ENCODE measurements around the gene PELI2.

The PELI2 gene

DNA sequence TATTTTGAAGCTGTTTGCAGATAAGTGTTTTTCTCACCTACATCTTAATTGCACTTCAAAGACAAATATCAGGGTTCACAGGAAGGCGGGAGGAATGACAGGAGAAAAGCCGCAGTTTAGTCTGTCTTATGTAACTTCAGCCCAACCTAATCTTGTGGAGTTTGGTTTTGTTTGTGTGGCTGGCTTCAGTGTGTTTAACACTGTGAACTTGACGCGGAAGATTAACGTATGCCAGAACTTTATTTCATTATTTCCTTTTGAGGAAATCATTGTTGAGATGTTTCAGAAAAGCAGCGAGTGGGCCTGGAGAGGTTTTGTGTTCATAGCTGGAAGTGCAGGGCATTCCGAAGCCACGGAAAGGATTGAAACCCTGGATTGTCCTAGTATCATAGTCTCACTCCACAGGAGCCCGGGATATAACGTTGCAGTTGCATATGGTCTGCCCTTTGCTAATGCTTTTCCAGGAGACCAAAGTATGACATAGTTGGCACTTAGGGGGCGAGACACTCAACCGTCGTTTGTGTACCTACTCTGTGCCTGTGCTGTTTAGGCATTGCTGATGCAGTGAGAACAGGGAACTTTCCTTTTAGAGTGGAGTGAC, 2.0 kb downstream of the PELI2 start:
- DNase-seq: peak; percentile 61 to 78 (median 65)

DNA sequence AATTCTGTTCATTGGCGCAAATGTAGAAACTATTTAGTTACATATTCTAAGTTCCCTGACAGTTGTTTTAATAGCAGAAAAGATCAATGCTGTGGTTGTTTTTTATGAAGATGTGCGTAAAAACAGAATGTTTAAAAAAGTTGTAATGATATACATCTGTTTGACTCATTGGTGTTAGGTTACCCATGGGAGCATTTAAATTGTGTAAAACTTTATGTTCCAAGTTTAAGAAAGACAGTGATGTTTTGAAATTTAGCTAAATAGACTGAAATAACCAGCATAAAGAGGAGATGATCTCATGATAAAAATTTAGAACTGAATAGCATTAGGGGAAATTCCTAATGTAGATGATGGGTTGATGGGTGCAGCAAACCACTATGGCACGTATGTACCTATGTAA, 3.6 kb downstream of the PELI2 start:
- DNase-seq: no peak

DNA sequence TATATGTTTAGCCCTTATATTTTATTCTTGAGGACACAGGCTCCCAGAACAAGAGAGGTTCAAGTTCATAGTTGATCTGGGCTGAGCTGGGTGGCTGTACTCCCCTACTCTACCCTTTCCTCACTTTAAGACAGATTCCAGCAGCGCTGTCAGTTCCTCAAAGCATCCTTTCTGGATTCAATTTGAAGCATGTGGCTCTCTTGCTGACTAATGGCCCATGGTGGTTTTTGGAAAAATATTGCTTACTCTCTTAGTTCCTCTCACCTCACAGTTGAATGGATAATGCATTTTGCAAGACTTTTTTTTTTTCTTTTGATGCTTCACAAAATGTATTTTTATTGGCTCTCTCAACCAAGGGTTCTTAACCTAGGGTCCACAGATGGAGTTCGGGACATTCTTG, 4.1 kb downstream of the PELI2 start:
- no peak for DNase-seq

DNA sequence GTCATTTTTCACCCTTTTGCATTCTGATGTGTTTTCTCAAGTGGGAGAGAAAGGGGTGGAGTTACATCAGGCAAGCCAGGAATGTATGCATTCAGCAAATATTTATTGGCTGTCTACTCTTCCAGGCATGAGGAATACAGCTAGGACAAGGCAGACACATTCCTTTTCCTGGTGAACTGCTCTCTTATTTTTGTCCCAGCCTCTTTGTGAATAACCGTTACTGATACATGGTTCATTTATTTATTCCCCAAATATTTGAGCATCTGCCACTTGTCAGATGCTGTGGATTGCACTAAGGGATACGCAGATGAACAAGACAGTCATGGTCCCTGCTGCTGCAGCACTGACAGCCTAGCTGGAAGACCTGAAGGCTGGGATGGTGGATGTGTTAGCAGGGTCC, 6.1 kb downstream of the PELI2 start:
- peak in 1 of 3 experiments; percentile 40 for DNase-seq

DNA sequence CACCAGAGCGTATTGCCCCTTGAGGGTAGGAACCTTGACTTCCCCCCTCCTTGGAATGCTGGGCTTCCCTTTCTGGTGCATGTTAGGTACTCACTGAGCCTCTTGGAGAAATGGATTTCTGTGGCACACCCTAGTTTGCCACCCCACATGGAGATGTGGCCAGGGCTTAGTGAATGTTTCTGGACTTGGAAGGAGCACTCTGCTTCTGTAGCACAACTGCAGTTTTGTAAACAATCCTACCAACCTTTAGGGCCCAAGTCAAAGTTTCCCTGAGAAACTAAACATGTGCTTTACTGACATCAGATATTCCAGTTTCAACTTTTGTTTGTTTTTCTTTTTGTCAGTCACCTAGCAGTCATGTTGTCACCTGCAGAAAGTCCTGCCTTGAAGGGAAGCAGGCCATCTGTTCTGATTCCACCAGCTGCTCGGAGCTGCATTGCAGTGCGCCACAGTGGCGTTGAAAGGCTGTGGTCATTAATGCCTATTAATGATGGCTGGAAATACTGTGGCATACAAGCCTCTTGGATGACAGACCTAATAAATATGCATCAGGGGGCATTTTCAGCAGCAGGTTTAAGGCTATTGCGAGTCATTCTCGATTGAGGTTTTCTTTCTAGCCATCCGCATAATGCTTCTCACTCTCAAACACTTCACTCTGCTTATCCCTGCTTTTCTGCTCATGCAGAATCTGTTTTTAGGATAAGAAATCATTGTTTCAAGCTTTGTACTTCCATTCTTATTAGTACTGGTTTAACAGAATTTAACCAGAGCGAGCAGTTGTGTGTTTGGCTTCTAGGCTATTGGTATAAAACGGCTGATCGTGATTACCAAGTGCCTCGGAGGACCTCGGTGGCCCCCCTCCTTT, 7.8 kb downstream of the PELI2 start:
- peak in 2 of 3 experiments; percentile 70 to 91 for DNase-seq

DNA sequence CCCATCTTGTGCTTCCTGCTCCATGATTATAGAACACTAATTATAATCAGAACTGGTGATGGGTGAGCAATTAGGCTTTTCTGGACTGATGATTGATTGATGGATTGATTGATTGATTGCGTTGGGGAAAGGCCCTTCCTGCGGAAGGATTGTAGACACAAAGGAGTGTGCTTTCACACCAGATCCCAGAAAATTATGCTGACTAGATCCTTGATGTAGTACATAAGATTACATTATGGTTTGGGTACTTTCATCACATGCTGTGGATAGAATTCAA, 8.4 kb downstream of the PELI2 start:
- peak in 2 of 3 experiments; percentile 70 to 84 for DNase-seq

DNA sequence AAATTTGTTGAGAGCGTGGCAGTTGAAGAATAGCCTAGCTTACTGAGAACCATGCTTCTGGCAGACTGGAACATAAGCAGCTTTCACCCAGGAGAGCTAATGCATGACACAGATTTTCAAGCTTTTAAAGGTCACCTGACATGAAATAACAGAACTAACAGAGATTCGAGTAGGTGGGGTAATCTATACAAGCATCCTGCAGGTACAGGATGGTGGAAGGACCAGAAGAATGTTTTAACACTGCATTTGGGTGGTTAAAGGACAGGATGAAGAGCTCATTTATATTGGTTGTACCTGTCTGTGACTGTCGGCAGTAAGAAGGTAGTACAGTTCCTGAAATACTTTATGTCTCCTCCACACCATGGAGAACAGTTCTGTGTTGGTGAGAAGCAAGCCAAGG, 8.9 kb downstream of the PELI2 start:
- DNase-seq: peak in 1 of 3 experiments; percentile 55

DNA sequence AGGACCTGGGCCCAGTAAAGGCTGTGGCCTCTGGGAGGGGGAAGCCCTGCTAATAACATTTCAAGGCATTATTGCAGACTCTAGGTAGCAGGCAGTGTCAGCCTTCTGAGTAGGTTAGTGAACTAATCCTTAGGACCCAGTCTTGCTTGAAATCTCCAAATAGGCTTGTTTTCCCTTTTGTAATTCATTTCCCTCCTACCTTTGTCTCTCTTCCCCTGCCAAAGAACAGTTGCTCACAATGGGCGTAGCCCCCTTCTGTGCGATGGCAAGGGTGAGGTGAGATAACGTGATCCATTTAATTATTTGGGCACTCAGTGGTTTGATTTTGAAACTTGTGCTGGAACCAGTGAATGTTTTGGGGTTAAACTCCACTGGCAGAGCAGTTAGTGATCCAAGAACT, 10.9 kb downstream of the PELI2 start:
- DNase-seq: no peak

DNA sequence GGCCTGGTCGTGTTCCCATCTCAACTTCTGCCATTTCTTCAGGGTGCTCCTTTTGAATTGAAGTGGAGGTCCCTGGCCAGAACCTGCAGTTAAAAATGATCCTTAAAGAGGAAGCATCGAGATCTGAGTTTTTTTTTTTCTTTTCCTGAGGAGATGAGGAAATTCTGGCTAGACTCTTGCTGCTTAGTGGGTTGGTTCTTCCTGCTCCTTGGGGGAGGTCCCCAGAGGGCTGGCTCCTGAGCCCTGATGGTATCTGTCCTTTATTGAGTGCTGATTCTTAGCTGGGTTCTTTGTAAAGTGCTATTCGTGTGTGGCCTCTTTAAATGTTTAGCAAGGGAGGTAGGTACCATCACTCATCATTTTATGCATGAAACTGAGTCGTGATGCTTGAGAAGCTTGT, 11.7 kb downstream of the PELI2 start:
- DNase-seq: peak in 1 of 3 experiments; percentile 24

DNA sequence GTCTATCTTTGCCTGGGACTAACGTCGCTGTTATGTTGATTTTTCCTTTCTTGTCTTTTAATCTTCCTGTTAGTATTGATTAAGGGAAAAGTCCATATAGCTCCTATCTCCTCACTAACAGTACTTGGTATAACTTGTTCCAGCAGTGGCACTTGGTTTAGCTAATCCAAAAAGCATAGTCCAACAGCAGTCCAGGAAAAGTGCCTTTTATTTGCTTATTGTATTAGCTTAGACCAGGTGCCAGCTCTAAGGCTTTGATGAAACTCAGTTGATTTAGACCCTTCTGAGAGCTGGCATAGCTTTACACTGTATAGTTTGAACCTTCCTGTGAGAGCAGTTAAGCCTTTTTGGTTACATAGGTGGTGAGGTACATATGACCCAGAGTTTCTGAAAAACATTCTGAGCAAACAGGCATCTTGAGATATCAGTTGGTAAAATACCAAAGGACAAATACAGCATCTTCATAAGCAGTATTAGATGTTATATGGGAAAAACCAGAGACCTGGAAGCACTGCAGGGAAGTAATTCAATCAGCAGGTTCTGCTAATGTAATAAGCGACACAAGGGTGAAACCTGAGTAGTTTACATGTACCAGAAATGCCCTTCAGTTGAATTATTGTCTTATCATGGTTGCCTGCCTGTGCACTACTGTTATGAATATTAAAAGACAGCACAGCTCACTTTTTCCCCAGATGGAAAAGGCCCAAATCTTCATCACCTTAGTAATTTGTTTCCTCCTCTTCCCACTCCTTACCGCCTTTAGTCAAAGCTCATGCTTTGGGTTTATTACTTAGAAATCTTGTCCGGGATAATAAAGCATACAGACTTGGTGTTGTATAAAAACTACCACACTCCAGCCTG, 13.0 kb downstream of the PELI2 start:
- peak; percentile 13 to 81 (median 71) for DNase-seq

DNA sequence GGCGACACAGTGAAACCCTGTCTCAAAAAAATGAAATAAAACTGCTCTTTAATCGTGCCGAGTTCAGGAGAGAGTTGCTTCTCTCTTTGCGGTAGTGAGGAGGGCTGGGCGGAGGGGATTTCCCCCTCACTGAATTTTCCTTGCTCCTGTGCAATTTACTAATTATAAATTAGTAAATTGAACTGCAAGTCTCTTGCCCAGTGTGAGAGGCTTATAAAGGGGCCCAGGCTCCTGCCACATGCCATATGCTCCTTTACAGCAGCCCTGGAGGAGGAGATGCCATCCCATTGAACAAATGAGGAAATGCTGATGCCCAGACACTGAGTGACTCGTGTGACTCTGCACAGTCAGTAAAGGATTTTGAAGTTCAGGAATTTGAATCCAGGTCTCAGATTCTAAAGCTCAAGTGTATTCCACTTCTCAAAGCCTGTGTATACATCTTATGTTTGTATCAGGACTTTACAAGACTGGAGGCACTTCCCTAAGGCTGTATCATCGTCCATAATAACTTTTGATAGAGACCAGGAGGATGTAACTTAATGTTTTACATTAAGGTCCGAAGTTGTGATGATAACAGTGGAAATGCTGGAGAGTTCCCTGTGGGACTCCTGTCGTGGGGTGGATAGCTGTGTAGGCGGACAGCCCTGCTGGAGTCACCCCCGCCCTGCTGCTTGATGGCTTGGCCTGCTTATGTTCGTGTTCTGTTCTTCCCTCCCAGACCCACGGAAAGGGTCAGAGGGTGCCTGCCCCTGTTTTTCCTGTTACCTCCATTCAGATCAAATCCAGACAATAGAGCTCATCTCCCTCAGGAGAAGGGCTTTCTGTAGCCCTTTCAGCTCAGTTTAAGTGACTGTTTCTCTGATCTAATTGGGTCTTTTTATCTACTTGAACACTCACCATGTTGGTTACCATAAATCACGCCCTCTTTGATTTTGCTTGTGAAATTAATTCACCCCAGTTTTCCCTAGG, 13.9 kb downstream of the PELI2 start:
- DNase-seq: peak in 2 of 3 experiments; percentile 36 to 51

DNA sequence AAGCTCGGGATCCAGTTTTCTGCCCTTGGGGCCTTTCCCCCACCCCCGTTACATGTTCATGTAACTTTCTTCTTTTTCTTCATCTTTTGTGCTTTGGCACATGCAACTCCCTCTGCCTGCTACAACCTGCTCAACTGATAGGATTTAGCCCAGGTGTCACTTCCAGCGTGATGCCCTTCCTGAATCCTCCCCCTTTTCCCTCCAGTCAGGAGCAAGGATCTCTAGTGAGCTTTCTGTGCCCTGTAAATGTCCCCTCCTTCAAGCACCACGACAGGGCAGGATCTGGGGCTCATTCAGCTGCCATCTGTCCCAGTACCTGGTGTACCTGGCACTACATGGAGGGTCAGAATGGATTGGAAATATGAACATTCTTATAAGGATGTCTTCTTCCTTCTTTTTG, 15.3 kb downstream of the PELI2 start:
- DNase-seq: peak in 1 of 3 experiments; percentile 37

DNA sequence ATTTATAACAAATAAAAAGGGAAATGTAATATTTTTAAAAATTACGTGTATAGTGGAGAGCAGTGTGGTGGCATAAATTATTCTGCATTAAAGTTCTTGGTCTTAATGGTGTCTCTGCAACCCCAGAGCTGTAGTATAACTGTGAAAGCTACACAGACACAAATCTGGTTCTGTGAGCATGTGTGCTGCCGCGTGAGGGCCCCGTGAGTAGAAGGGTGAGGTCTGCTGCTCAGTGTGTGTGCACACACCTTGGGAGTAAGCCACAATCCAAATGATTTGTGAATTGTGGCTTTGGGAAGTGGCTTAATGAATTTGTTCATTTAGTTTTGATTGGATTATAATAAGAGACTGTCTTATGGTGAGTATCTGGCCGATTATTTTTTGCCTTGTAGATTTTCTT, 16.8 kb downstream of the PELI2 start:
- no peak for DNase-seq

DNA sequence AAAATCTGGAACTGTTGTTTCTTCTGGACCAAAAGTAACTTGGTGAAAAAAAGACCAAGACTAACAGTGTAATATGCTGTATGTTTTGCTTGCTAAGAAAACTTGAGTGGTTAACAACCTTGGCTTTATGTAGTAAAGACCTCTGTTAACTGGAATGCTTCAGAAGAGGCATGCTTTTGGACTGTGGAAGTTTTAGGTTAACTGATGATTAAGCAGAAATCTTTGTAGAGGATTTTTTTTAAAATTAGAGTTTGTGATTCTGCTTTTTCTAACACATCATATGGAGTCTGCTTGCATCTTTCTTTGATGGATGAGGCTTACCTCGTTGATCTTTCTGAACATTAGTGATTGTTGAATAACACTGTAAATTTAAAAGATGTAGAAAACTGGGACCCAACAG, 17.5 kb downstream of the PELI2 start:
- DNase-seq: no peak

DNA sequence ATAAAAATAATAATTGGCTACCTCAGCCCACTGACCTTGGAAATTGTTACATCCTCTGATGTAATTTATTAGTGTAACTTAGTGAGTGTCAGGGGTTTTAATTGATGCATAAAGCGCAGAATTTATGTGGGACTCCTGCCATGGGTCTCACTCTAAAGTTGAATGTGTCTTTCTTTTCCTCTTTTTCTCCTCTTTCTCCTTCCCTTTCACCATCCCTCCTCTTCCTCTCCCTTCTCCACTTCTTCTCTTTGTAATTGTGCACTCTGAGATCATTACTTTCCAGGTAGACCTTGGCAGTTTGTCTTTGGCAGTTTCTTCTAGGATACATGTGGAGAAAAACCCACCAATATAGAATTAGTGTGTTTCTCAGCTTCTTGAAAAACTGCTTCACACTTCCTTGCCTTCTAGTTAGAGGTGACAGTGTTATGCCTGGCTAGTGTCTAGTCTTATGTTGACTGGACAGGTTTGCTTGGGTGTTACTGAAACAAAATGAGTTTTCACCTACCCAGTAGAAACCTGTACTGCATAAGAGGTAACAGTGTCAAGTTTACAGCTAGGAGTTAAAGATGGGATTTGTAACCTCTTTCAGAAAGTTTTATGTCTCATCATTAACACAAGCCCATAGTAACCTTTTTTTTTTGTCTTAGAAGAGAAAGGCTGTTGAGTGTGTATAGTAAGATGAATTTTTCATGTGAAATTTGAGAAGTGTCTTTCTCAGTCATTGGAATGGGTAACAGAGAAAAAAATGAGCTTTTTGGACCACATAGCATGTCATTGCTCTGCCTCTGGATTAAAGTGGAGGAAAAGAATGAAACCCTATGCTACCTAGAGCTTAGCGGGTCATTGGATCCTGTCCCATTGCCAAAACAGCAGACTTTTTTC, 18.6 kb downstream of the PELI2 start:
- DNase-seq: peak in 1 of 3 experiments; percentile 19

DNA sequence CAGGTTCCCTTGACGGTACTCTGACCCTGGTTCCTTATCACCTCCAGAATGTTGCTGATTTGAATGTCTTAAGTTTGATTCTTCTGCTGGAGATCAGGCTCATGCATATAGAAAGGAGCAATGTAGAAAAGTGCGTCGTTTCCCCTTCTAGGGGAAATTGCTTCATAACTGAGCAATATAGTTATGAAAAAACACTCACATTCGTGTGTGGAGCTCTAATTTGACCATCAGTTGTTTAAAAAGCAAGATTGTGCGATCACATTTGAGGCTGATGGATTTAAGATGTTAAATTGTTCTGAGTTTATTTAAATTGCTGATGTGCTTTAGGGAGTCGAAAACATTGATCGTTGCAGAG, 19.2 kb downstream of the PELI2 start:
- DNase-seq: no peak

DNA sequence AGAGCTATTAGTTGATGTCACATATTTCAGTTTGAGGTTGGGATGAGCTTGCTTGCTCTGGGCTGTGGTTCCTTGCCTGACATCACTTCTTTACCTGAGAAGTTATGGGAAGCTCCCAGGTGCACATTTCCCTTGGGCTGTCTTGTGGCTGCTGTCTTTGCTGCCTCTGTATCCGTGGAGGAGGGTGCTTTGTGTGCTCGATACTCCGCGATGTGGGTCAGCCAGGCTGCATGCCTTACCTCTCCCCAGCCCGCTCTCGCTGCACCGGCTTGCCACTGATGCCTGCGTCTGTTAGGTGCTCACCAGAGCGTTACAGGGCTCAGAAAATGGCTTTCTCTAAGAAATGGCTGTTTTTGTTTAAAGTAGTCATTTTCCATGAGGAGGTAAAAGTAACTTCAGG, 19.6 kb downstream of the PELI2 start:
- DNase-seq: peak in 1 of 3 experiments; percentile 51

DNA sequence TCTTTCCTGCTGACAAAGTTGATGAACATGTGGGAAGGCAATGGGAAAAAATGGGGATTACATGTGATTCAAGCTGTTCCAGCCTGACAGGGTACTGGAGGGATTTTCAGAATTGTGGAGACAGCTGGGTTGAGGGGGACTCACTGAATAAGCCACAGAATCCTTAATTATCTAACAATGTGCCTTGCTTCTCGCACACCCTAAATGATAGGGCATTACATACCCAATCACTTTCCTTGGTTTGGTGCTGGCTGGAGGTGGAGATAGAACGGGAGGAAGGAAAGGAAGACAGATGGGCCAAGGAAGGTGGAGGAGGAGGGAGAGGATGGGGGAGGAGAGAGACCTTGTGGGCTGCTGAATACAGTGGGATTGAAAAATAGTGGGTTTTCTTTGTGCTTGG, 20.7 kb downstream of the PELI2 start:
- DNase-seq: no peak

DNA sequence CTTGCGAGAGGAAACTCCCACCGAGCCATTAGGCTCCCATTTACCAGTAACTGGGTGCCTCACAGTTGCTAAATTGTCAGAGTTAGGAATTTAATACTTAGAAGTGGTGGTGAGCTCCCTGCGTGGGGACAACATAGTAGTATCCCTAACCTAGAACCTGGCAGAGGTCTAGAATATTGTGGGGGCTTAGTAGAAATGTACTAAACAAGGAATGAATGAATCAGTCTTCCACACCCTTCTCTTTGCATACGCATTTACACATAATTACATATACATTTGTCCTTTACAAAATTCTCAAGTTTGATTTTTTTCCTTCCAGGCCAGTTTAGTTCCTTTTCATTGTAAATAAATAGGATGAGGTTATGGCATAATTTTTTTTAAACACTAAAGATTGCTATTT, 24.1 kb downstream of the PELI2 start:
- DNase-seq: no peak

DNA sequence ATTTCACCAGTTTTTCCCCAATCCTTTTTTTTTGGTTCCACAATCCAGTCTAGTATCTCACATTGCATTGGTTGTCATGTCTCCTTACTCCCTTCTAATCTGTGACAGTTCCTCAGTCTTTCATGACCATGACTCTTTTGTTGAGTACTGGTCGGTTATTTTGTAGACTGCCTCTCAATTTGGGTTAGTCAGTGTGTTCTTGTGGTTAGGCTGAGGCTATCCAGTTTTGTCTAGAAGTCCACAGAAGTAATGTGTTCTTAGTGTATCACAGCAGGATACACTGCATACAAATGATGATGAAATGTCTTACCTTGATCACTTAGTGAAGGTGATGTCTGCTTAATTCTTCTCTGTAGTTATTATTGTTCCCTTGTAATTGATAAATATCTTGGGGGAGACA, 24.8 kb downstream of the PELI2 start:
- DNase-seq: no peak

DNA sequence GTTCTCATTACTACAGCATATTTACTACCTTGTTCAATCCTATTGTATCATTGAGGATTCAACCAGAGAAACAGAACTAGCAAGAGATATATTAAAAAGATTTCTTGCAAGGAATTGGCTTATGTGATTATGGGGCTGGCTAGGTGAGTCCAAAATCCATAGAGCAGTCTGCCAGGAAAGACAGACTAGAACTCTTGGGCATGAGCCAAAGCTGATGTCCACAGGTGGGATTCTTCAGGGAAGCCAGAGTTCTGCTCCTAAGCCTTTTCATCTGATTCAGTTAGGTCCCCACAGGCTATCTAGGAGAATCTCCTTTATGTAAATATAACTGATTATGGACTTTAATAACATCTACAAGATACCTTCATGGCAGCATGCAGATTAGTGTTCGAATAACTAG, 26.0 kb downstream of the PELI2 start:
- no peak for DNase-seq
